GM19240 (cell line): ENCODE results near the gene ARHGAP11A.

Source experiments
- DNase-seq: peaks from one replicate; pipeline ENCODE4 v3.0.0; 2011; ENCODE audit warnings: low spot score; ENCODE audit not compliant: insufficient read length

The ARHGAP11A gene

GRCh38 chr15:32683906-32684584, 68.7 kb downstream of the ARHGAP11A start:
- DNase-seq = no peak

DNA sequence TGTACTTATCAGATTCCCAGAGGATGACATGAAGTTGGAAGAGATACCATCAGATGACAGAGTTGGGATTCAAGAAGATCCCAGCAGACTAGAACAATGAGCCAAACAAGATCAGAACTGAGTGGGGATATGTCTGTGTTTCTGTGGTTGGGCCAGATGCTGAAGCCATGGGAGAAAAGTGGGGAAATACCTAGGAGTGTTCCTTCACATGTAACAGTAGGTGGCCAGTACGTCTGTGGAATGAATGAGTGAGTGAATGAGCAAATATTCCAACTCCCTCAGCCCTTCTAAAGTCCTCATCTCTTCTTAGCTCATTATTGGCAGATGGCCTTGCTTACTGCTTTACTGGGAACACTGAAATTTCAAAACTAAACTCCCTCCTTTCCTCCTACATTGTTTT, 70.3 kb downstream of the ARHGAP11A start:
- no peak for DNase-seq

- DNase-seq = no peak
Observed at GRCh38 chr15:32687556-32687955, 72.3 kb downstream of the ARHGAP11A start.

DNA sequence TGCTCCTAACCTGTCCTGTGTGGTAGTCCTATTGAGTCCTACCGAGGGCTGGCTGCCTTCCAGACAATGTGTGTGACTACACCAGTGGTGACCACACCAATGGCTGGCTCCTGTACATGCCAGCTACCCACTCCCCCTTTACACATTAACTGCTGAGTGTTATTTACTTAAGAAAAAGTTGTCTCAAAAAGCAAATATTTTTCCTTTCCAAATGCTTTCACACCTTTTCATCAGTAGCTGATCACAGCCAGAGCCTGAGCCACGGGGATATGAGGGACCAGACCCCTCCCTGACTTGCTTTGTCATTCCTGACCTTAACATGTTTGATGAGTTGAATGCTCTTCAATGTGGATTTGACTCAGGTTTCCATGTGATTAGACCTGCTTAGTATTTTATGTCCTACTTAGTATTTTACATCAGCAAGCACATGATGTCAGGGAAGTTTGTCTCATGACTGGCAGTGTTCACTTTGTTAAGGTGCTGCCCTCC, 72.9 kb downstream of the ARHGAP11A start:
- DNase-seq = no peak
